ENCODE data around the gene IL17D.

IL17D gene

GRCh38 chr13:20718958-20719566, 15.6 kb downstream of the IL17D start:
- H2AFZ ChIP-seq (ENCODE audit: low read depth, low read length), result no peak overlapping the region
- H3K27ac ChIP-seq (ENCODE audit: low read length), result no peak overlapping the region
- no peaks in the 10 kb centered on the region for H3K36me3 ChIP-seq (ENCODE audit: insufficient read depth, low read length)
- H4K20me1 ChIP-seq (ENCODE audit: insufficient read depth, low read length), result no peaks in the 10 kb centered on the region
- no peaks in the 10 kb centered on the region for H3K9me3 ChIP-seq (ENCODE audit: insufficient read depth, low read length, severe bottlenecking)
- H3K4me1 ChIP-seq (ENCODE audit: insufficient read depth, low read length), result no peaks in the 10 kb centered on the region
- DNase-seq (no peak), ATAC-seq (ENCODE audit: insufficient read depth, low read depth) (no peak)
- no peak overlapping the region for H3K4me2 ChIP-seq (ENCODE audit: insufficient read depth, low read length)
- H3K9ac ChIP-seq (ENCODE audit: low read depth, low read length), result no peak overlapping the region
- H3K4me3 ChIP-seq (ENCODE audit: low read depth in 1 of 2, low read length in 2 of 2), result no peak overlapping the region
- no peaks in the 10 kb centered on the region for H3K79me2 ChIP-seq (ENCODE audit: insufficient read depth, low read length)
- TF ChIP-seq EZH2 (IDR thresholded peaks at IDR 0.05; ENCODE audit: borderline replicate concordance, low read depth, low read length, severe bottlenecking) (no peak), CTCF (IDR thresholded peaks at IDR 0.05; ENCODE audit: borderline replicate concordance, extremely low read depth, low read length, poor library complexity, severe bottlenecking) (no peak)
- peaks cover 1% of the 10 kb centered on the region for H3K27me3 ChIP-seq (ENCODE audit: insufficient read depth, low read length, poor library complexity)

GRCh38 chr13:20719783-20720182, 16.3 kb downstream of the IL17D start:
- Histone ChIP-seq H3K4me2 (ENCODE audit: insufficient read depth, low read length) (no peak overlapping the region), H3K79me2 (ENCODE audit: insufficient read depth, low read length) (no peaks in the 10 kb centered on the region), H3K4me3 (ENCODE audit: low read depth in 1 of 2, low read length in 2 of 2) (no peak overlapping the region), H2AFZ (ENCODE audit: low read depth, low read length) (no peak overlapping the region), H4K20me1 (ENCODE audit: insufficient read depth, low read length) (no peaks in the 10 kb centered on the region), H3K36me3 (ENCODE audit: insufficient read depth, low read length) (no peaks in the 10 kb centered on the region), H3K27me3 (ENCODE audit: insufficient read depth, low read length, poor library complexity) (no peaks in the 10 kb centered on the region), H3K9ac (ENCODE audit: low read depth, low read length) (no peak overlapping the region), H3K27ac (ENCODE audit: low read length) (no peak overlapping the region), H3K9me3 (ENCODE audit: insufficient read depth, low read length, severe bottlenecking) (no peaks in the 10 kb centered on the region), H3K4me1 (ENCODE audit: insufficient read depth, low read length) (no peaks in the 10 kb centered on the region)
- DNase-seq (no peak), ATAC-seq (ENCODE audit: insufficient read depth, low read depth) (no peak)
- TF ChIP-seq CTCF (IDR thresholded peaks at IDR 0.05; ENCODE audit: borderline replicate concordance, extremely low read depth, low read length, poor library complexity, severe bottlenecking) (no peak), EZH2 (IDR thresholded peaks at IDR 0.05; ENCODE audit: borderline replicate concordance, low read depth, low read length, severe bottlenecking) (no peak)

GRCh38 chr13:20720499-20720898, 17.0 kb downstream of the IL17D start:
- Histone ChIP-seq H3K4me2 (ENCODE audit: insufficient read depth, low read length) (no peak overlapping the region), H3K4me1 (ENCODE audit: insufficient read depth, low read length) (no peaks in the 10 kb centered on the region), H3K4me3 (ENCODE audit: low read depth in 1 of 2, low read length in 2 of 2) (no peak overlapping the region), H3K36me3 (ENCODE audit: insufficient read depth, low read length) (no peaks in the 10 kb centered on the region), H3K27ac (ENCODE audit: low read length) (no peak overlapping the region), H2AFZ (ENCODE audit: low read depth, low read length) (no peak overlapping the region), H3K9me3 (ENCODE audit: insufficient read depth, low read length, severe bottlenecking) (no peaks in the 10 kb centered on the region), H4K20me1 (ENCODE audit: insufficient read depth, low read length) (no peaks in the 10 kb centered on the region), H3K79me2 (ENCODE audit: insufficient read depth, low read length) (no peaks in the 10 kb centered on the region), H3K27me3 (ENCODE audit: insufficient read depth, low read length, poor library complexity) (no peaks in the 10 kb centered on the region), H3K9ac (ENCODE audit: low read depth, low read length) (no peak overlapping the region)
- no peak for TF ChIP-seq CTCF (IDR thresholded peaks at IDR 0.05; ENCODE audit: borderline replicate concordance, extremely low read depth, low read length, poor library complexity, severe bottlenecking)
- no peak for TF ChIP-seq EZH2 (IDR thresholded peaks at IDR 0.05; ENCODE audit: borderline replicate concordance, low read depth, low read length, severe bottlenecking)
- ATAC-seq (ENCODE audit: insufficient read depth, low read depth), result no peak
- no peak for DNase-seq

Measured in DND-41 (cell line).